GM10248 (cell line): ENCODE measurements around the gene TPH2.

Experiments used
- CTCF ChIA-PET: fragments of 300-600 bp; sonication (Branson Sonifier 250); formaldehyde crosslinking; extraction: SDS; loops from one replicate; lab custom pipeline; 2021; ENCODE audit warnings: antibody characterized with exemption; lab: Yijun Ruan, JAX
- POLR2A ChIA-PET: fragments of 350-650 bp; sonication (Branson Sonifier 250); formaldehyde crosslinking; extraction: SDS; loops from one replicate; lab custom pipeline; 2020; ENCODE audit warnings: antibody characterized with exemption; lab: Yijun Ruan, JAX
- DNase-seq: peaks from one replicate; pipeline ENCODE4 v3.0.0; 2012; ENCODE audit errors: extremely low spot score
- CTCF ChIP-seq: IDR thresholded peaks from 2 replicates; pipeline ENCODE4 v1.5.1; 2012; ENCODE audit warnings: mild to moderate bottlenecking, low read depth; ENCODE audit errors: extremely low read depth, missing control alignments, control extremely low read depth

The TPH2 gene

GRCh38 chr12:71967211-71967610 is 28.6 kb downstream of the TPH2 start:
- no peak for TF ChIP-seq CTCF
- no peak for DNase-seq
- POLR2A ChIA-PET: no interaction called here
- CTCF ChIA-PET: interaction anchor here (1.3 kb wide), 1 partner anchor 10 kb away, joined by 3 read pairs; no protein-coding TSS in a partner anchor

DNA sequence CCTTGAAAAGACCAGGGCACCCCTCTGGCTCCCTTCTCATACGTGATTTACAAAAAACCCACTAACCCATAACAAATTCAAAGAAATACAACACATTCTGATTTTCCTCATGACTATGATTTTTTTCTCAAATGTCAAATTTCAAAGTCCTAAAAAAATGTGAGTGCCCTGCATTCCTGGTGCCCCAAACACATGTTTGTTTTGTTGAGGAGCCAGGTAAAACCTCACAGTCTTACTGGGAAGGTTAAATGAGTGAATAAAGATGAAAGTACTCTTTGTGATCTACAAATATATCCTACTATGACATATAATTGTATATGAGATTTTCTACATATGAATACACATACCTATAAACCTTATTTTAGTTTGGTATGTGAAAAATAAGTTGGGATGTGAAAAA is 30.7 kb downstream of the TPH2 start:
- no peak for TF ChIP-seq CTCF
- POLR2A ChIA-PET: no interaction called here
- DNase-seq: no peak
- CTCF ChIA-PET: no interaction called here

GRCh38 chr12:71970031-71970430 is 31.4 kb downstream of the TPH2 start:
- POLR2A ChIA-PET: no interaction called here
- no peak for DNase-seq
- TF ChIP-seq CTCF: no peak
- CTCF ChIA-PET: interaction anchor here (1.3 kb wide), 2 partner anchors 9 to 12 kb away, joined by 3 to 4 read pairs; no protein-coding TSS in a partner anchor

DNA sequence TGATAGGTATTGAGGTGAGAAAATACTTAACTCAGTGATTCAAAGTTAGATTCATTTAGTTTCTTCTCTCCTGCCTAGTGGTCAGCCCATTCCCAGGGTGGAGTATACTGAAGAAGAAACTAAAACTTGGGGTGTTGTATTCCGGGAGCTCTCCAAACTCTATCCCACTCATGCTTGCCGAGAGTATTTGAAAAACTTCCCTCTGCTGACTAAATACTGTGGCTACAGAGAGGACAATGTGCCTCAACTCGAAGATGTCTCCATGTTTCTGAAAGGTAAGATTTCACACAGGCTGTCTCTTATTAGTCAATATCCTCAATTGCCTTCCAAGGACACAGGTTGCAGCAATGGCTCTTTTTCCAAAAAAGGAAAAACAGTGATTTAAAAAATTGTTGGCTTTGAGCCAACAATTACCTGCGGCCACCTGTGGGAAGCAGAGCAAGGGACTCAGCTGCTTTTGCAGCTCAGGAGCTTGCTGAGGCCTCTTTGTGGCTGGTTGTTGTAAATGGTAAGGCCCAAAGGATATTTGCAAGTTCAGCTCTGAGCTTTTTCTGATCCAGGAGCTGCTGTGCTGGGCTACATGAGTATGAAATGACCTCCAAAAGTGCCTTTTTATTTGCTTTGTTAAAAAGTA is 33.9 kb downstream of the TPH2 start:
- DNase-seq: no peak
- TF ChIP-seq CTCF: no peak
- ChIA-PET CTCF (no interaction called here), POLR2A (no interaction called here)

- POLR2A ChIA-PET: no interaction called here
- TF ChIP-seq CTCF: no peak
- CTCF ChIA-PET: no interaction called here
- DNase-seq: no peak
Observed at GRCh38 chr12:71973687-71974086, 35.0 kb downstream of the TPH2 start.

DNA sequence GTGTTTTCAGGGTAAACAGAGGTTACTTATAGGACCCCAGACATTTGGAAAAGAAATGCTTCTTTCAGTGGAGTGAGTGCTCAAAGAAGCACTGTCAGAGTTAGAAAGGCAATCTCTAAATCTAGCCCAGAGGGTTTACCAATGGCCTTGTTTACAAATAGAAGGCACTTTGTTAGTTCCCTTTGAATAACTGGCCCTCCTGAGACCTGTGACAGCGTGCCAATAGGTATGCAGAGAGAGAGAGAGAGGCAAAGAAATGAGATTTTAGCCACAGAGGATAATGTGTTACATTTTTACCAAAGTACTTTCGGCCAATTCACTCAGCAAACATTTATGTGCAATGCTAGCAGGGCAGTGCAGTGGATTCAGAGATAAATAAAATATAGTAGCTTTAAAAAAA is 41.9 kb downstream of the TPH2 start:
- ChIA-PET POLR2A (no interaction called here), CTCF (interaction anchor here (1.0 to 1.2 kb wide), 2 partner anchors 29 to 36 kb away, joined by 3 read pairs; no protein-coding TSS in a partner anchor)
- no peak for DNase-seq
- no peak for TF ChIP-seq CTCF
